ENCODE data around the gene NUP98. TPM values are rescaled to one million over a fixed set of nuclear protein-coding genes. Genes with fewer than 3 reads are reported as not detected.

NUP98 gene
- total RNA-seq, 4 donors from 2014 or later: 55.1 to 189 (median 123) TPM

GRCh38 chr11:3810951-3811350, 13.6 kb upstream of the NUP98 start:
- intact Hi-C loops (cut with DNase I; ENCODE audit: low total_unique reads): no loop called here
- no peak for DNase-seq
- no peaks in the 10 kb centered on the region for H3K36me3 ChIP-seq

GRCh38 chr11:3810446-3810845, 13.1 kb upstream of the NUP98 start:
- no peak overlapping the region for H3K27ac ChIP-seq
- intact Hi-C loops (cut with DNase I; ENCODE audit: low total_unique reads): no loop called here
- no peaks in the 10 kb centered on the region for H3K36me3 ChIP-seq
- H3K4me1 ChIP-seq: peaks cover 0 to 6% of the 10 kb centered on the region in 2 donors
- no peaks in the 10 kb centered on the region for H3K9me3 ChIP-seq
- TF ChIP-seq CTCF (IDR thresholded peaks at IDR 0.05): no peak
- TF ChIP-seq POLR2A (IDR thresholded peaks at IDR 0.05): no peak
- no peak overlapping the region for H3K4me3 ChIP-seq
- H3K27me3 ChIP-seq: no peaks in the 10 kb centered on the region
- DNase-seq: no peak

More at GRCh38 chr11:3810951-3811350, 13.6 kb upstream of the NUP98 start:
- no peak overlapping the region for H3K27ac ChIP-seq
- TF ChIP-seq CTCF (IDR thresholded peaks at IDR 0.05) (no peak), POLR2A (IDR thresholded peaks at IDR 0.05) (no peak)
- peaks cover 0 to 6% of the 10 kb centered on the region in 2 donors for H3K4me1 ChIP-seq
- H3K27me3 ChIP-seq: no peaks in the 10 kb centered on the region
- no peaks in the 10 kb centered on the region for H3K9me3 ChIP-seq
- H3K4me3 ChIP-seq: no peak overlapping the region

GRCh38 chr11:3809624-3809928, 12.2 kb upstream of the NUP98 start:
- no peak for DNase-seq
- Histone ChIP-seq H3K36me3 (no peaks in the 10 kb centered on the region), H3K27me3 (no peaks in the 10 kb centered on the region), H3K4me3 (no peak overlapping the region), H3K27ac (no peak overlapping the region), H3K4me1 (peaks cover 0 to 6% of the 10 kb centered on the region in 2 donors), H3K9me3 (no peaks in the 10 kb centered on the region)
- intact Hi-C loops (cut with DNase I; ENCODE audit: low total_unique reads): no loop called here
- TF ChIP-seq CTCF (IDR thresholded peaks at IDR 0.05) (no peak), POLR2A (IDR thresholded peaks at IDR 0.05) (no peak)

GRCh38 chr11:3808861-3809623, 11.7 kb upstream of the NUP98 start:
- Histone ChIP-seq H3K9me3 (no peaks in the 10 kb centered on the region), H3K4me3 (peak overlapping the region; percentile 38 to 54), H3K4me1 (peaks cover 0 to 6% of the 10 kb centered on the region in 2 donors), H3K27me3 (no peaks in the 10 kb centered on the region), H3K27ac (peak overlapping the region; percentile 38 to 63), H3K36me3 (no peaks in the 10 kb centered on the region)
- intact Hi-C loops (cut with DNase I; ENCODE audit: low total_unique reads): no loop called here
- TF ChIP-seq CTCF (IDR thresholded peaks at IDR 0.05): peak in 3 of 4 experiments; percentile 14 to 43 (median 42)
- no peak for TF ChIP-seq POLR2A (IDR thresholded peaks at IDR 0.05)
- no peak for DNase-seq

- Histone ChIP-seq H3K4me1 (peaks cover 0 to 6% of the 10 kb centered on the region in 2 donors), H3K27ac (peak within 1 kb of the TSS; percentile 38 to 63), H3K4me3 (peak within 1 kb of the TSS; percentile 38 to 54), H3K36me3 (no peaks in the 10 kb centered on the region), H3K27me3 (no peaks in the 10 kb centered on the region), H3K9me3 (no peaks in the 10 kb centered on the region)
- peak; percentile 42 to 55 for DNase-seq
- no peak for TF ChIP-seq POLR2A (IDR thresholded peaks at IDR 0.05)
- peak; percentile 27 to 61 (median 49) for TF ChIP-seq CTCF (IDR thresholded peaks at IDR 0.05)
- intact Hi-C loops (cut with DNase I; ENCODE audit: low total_unique reads): no loop called here
Observed at GRCh38 chr11:3807909-3808860, 10.8 kb upstream of the NUP98 start, which contains the start of gene PGAP2. Gene PGAP2 (plus strand): TSS chr11:3808560. CDS start chr11:3811260, 2,700 bp downstream.

Data from uterus (tissue), 4 donors.